ENCODE results near the gene VIL1. TPM values are rescaled to one million over a fixed set of nuclear protein-coding genes. Genes with fewer than 3 reads are reported as not detected.

The VIL1 gene
- total RNA-seq, 3 donors from 2014 or later = 194 to 550 (median 341) TPM

DNA sequence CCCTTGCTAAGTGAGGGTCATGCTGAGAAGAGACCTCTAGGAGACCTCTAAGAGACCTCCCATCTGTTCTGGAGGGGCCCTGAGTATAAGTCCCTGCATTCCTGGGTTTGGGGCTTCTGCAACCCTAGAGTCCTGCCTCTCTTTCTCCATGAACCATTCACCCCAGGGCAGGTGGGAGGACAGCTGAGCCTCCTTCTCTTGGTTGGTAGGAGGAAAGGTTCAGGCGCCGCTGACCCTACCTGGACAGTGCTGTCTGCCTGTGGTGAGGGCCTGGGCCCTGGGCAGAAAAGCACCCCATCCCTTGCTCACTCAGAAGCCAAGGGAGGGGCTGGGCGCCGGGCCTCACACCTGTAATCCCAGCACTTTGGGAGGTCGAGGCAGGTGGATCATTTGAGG, 604 bp upstream of the VIL1 start:
- Histone ChIP-seq H3K4me3 (no peak overlapping the region), H3K9me3 (no peaks in the 10 kb centered on the region), H3K36me3 (ENCODE audit: low read depth) (no peaks in the 10 kb centered on the region), H3K4me1 (ENCODE audit: low read depth) (peaks cover 6% of the 10 kb centered on the region)
- peak in 2 of 3 donors; percentile 16 to 50 for DNase-seq
- ATAC-seq = no peak
- intact Hi-C loops (cut with DNase I, micrococcal nuclease) = no loop called here
- TF ChIP-seq, protein P1, sequence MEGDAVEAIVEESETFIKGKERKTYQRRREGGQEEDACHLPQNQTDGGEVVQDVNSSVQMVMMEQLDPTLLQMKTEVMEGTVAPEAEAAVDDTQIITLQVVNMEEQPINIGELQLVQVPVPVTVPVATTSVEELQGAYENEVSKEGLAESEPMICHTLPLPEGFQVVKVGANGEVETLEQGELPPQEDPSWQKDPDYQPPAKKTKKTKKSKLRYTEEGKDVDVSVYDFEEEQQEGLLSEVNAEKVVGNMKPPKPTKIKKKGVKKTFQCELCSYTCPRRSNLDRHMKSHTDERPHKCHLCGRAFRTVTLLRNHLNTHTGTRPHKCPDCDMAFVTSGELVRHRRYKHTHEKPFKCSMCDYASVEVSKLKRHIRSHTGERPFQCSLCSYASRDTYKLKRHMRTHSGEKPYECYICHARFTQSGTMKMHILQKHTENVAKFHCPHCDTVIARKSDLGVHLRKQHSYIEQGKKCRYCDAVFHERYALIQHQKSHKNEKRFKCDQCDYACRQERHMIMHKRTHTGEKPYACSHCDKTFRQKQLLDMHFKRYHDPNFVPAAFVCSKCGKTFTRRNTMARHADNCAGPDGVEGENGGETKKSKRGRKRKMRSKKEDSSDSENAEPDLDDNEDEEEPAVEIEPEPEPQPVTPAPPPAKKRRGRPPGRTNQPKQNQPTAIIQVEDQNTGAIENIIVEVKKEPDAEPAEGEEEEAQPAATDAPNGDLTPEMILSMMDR (IDR thresholded peaks at IDR 0.05) = no peak

DNA sequence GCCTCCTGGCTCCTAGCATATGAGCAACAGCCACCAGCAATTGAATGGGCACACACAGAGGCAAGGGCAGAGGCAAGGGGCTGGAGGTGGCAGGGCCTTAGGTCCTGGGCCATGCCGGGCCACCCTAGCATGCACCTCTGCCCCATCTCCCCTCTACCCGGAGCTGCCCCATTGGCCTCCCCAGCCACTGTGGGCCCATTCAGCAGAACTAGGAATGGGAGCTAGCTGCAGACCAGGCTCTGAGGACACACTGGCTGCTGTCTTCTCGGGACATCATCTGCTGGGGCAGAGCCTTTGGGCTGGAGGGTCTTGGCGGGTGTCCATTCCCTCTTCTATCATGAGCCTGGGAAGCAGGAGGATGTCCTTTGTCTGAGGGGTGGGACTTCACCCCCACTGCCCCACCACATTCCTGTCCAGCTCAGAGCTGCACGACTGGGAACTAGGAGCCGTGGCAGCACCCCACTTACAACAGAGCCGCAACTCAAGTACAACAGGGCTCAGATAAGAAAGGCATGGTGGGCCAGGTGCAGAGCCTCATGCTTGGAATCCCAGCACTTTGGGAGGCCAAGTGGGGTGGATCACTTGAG, 800 bp downstream of the VIL1 start:
- Histone ChIP-seq H3K9me3 (no peaks in the 10 kb centered on the region), H3K36me3 (ENCODE audit: low read depth) (no peaks in the 10 kb centered on the region), H3K4me1 (ENCODE audit: low read depth) (peaks cover 6% of the 10 kb centered on the region), H3K4me3 (peak overlapping the region; percentile 25)
- DNase-seq (peak in 2 of 3 donors; percentile 20 to 48), ATAC-seq (peak; percentile 32)
- TF ChIP-seq, protein P1 (IDR thresholded peaks at IDR 0.05) = no peak
- intact Hi-C loops (cut with DNase I, micrococcal nuclease) = no loop called here

DNA sequence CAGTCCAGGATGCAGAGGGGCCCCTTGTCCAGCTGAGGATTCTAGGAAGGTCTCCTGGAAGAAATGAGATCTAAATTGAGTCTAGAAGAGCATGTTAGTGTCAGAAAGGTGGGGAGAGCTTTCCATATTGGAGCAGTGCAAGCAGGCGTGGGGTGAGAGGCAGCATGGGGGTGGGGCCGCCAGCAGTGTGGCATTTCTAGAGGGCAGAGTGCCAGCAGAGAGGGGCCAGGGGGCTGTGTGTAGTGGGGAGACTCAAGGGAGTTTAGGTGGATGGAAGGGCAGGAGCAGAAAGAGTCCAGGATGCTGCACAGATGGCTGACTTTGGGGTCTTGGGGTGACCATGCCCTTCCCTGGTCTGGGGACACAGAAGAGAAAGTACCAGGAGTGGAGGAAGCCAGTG, 2.1 kb downstream of the VIL1 start:
- peaks cover 6% of the 10 kb centered on the region for H3K4me1 ChIP-seq (ENCODE audit: low read depth)
- ATAC-seq = no peak
- intact Hi-C loops (cut with DNase I, micrococcal nuclease) = no loop called here
- TF ChIP-seq, protein P1 (IDR thresholded peaks at IDR 0.05) = no peak
- H3K9me3 ChIP-seq = no peaks in the 10 kb centered on the region
- peak in 2 of 3 donors; percentile 37 to 52 for DNase-seq
- no peak overlapping the region for H3K4me3 ChIP-seq
- H3K36me3 ChIP-seq (ENCODE audit: low read depth) = no peaks in the 10 kb centered on the region

DNA sequence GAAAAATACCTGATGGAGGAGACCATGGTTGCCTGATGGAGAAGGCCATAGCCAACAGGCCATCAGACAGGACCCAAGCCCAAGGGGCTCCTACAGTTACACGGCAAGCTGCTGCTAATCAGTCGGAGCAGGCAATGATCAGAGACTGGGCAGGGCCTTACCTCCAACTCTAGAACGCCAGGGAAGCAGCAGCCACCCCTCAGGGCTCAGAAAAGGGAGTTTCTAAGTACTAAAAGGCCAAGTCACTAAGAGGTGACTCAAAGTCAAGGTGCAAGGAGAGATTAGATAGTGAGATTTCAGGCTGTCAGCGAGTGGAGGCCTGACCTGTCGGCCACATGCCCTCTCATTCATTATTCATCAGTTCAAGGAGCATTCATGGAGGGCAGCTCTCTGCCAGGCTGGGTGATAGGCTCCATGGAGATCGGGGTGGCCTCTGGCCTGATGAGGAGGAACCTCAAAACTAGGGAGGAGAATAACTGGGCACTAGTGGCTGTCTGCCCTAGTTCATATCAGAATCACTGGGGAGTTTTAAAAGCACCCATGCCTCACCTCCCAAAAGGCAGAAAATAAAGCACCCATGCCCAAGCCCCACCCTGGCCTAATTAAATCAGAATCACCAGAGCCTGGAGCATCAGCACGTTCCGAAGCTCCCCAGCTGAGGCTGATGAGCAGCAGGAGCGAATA, 3.6 kb downstream of the VIL1 start:
- DNase-seq = peak in 1 of 3 donors; percentile 15
- Histone ChIP-seq H3K4me1 (ENCODE audit: low read depth) (peaks cover 6% of the 10 kb centered on the region), H3K9me3 (no peaks in the 10 kb centered on the region), H3K4me3 (no peak overlapping the region), H3K36me3 (ENCODE audit: low read depth) (no peaks in the 10 kb centered on the region)
- TF ChIP-seq, protein P1 (IDR thresholded peaks at IDR 0.05) = no peak
- intact Hi-C loops (cut with DNase I, micrococcal nuclease) = no loop called here
- no peak for ATAC-seq

DNA sequence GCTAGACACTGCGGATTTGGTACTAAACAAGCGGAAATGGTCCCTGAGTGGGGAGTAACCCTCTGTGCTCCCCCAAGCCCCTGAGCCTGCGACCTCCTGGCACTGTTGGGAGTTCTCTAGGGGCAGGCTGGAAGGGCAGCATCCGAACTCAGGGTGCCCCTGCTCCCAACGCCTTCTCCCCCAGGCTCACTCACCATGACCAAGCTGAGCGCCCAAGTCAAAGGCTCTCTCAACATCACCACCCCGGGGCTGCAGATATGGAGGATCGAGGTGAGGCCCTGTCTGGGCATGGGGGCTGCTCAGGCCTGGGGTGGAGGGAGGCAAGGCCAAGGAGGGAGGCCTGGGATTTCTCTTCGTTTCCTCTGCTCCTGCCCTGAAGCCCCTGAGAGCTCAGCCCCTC, 4.7 kb downstream of the VIL1 start:
- Histone ChIP-seq H3K4me1 (ENCODE audit: low read depth) (peaks cover under 1% of the 10 kb centered on the region), H3K9me3 (no peaks in the 10 kb centered on the region), H3K4me3 (no peak overlapping the region), H3K36me3 (ENCODE audit: low read depth) (no peaks in the 10 kb centered on the region)
- no peak for ATAC-seq
- intact Hi-C loops (cut with DNase I, micrococcal nuclease) = no loop called here
- TF ChIP-seq, protein P1 (IDR thresholded peaks at IDR 0.05) = no peak
- peak in 1 of 3 donors; percentile 29 for DNase-seq

Data from mucosa of descending colon (tissue), 3 donors.